ENCODE data around the gene COQ10B. TPM values are rescaled to one million over a fixed set of nuclear protein-coding genes. Genes with fewer than 3 reads are reported as not detected.

COQ10B gene
- total RNA-seq, 4 donors from 2014 or later = 27.2 to 38.8 (median 30.0) TPM

Small RNAs within 50 kb of the gene (small RNA-seq; reads per million reads assigned to genes)
- gene RF00394 (not detected), gene RNU6-1029P (not detected)

Other genes starting within 250 kb of the COQ10B start
- 10 to 100 TPM; 11.0 to 25.8 (median 23.9) TPM for gene ANKRD44, start 142.8 kb upstream of the COQ10B start, total RNA-seq
- gene SF3B1, start 18.5 kb upstream of the COQ10B start, total RNA-seq = 100 to 1,000 TPM; 297 to 948 (median 607) TPM
- gene HSPD1, start 46.3 kb downstream of the COQ10B start, total RNA-seq = 100 to 1,000 TPM; 125 to 157 (median 151) TPM
- 100 to 1,000 TPM in 1 of 4 donors, 10 to 100 TPM in 3; 32.8 to 136 (median 79.8) TPM for gene HSPE1, start 46.8 kb downstream of the COQ10B start, total RNA-seq
- 10 to 100 TPM; 24.7 to 36.1 (median 28.6) TPM for gene MOB4, start 62.5 kb downstream of the COQ10B start, total RNA-seq
- 10 to 100 TPM in 2 of 4 donors, 1 to 10 TPM in 2; 5.3 to 12.9 (median 9.4) TPM for gene RFTN2, start 222.0 kb downstream of the COQ10B start, total RNA-seq